Activated CD4-positive, alpha-beta T cell treated with anti-CD3 and anti-CD28 coated beads, Interleukin-2, amount 10 ng/mL, durations not matched to agents 24 days and 14 days (primary cell): ENCODE data around the gene MSX2. TPM values are rescaled to one million over a fixed set of nuclear protein-coding genes. Genes with fewer than 3 reads are reported as not detected.

ENCODE experiments used
- DNase-seq: peaks from one replicate; pipeline ENCODE4 v3.0.0; 2022
- H3K27ac Mint-ChIP-seq: one replicate; pipeline ENCODE4 v1.8.0; 2022; ENCODE audit warnings: mild to moderate bottlenecking, mixed read lengths
- H3K27me3 Mint-ChIP-seq: one replicate; pipeline ENCODE4 v1.8.0; 2022; ENCODE audit warnings: mixed read lengths
- H3K36me3 Mint-ChIP-seq: one replicate; pipeline ENCODE4 v1.8.0; 2022; ENCODE audit warnings: low read depth, mild to moderate bottlenecking, mixed read lengths
- H3K4me1 Mint-ChIP-seq: one replicate; pipeline ENCODE4 v1.8.0; 2021; ENCODE audit warnings: mixed read lengths
- H3K4me3 Mint-ChIP-seq: one replicate; pipeline ENCODE4 v1.8.0; 2022; ENCODE audit warnings: mild to moderate bottlenecking, moderate library complexity, mixed read lengths
- H3K9me3 Mint-ChIP-seq: one replicate; pipeline ENCODE4 v1.8.0; 2021; ENCODE audit warnings: mixed read lengths
- intact Hi-C: fragments of 100-400 bp; cut with micrococcal nuclease; formaldehyde crosslinking; loops from one replicate; pipeline ENCODE4 v1.15.1; 2023
- total RNA-seq: library from RNA; stranded (reverse); gene quantifications from 2 replicates; pipeline ENCODE4 v1.2.3, GENCODE V29; 2022

Gene MSX2
- total RNA-seq, 1 donor from 2014 or later: not detected

- Mint-ChIP-seq H3K4me1 (peaks cover 6% of the 10 kb centered on the region), H3K27me3 (peaks cover 88% of the 10 kb centered on the region), H3K9me3 (peaks cover 12% of the 10 kb centered on the region), H3K36me3 (no peaks in the 10 kb centered on the region), H3K4me3 (peak overlapping the region; percentile 16), H3K27ac (peak overlapping the region; percentile 50)
- intact Hi-C loops: no loop called here
- no peak for DNase-seq
Observed at GRCh38 chr5:174723315-174723978, 935 bp upstream of the MSX2 start.

DNA sequence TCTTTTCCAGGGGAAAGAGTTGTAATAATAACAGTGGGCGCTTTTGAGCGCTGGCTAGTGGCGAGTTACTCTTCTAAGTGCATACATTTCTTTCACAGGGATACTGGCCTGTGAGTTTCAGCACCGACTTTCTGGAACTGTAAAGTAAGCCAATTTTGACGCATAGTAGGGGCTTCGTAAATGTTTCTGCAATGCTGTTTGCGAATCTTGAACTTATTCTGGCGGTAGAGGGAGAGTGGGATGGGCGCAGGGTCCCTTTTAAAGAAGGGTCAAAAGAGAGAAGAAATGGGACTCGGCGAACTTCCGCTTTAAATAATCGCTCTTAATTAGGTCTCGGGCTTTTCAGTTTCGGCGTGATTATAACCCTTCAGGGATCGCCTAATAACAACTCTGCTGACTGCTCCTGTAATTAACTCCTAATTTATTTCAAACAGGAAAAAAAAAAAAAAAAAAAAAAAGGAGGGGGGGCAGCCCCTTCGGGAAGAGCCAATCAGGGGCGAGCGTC lies 351 bp upstream of the MSX2 start:
- intact Hi-C loops: no loop called here
- Mint-ChIP-seq H3K4me1 (peaks cover 6% of the 10 kb centered on the region), H3K9me3 (peaks cover 12% of the 10 kb centered on the region), H3K36me3 (no peaks in the 10 kb centered on the region), H3K27ac (peak overlapping the region; percentile 50), H3K4me3 (peak overlapping the region; percentile 16), H3K27me3 (peaks cover 87% of the 10 kb centered on the region)
- no peak for DNase-seq

DNA sequence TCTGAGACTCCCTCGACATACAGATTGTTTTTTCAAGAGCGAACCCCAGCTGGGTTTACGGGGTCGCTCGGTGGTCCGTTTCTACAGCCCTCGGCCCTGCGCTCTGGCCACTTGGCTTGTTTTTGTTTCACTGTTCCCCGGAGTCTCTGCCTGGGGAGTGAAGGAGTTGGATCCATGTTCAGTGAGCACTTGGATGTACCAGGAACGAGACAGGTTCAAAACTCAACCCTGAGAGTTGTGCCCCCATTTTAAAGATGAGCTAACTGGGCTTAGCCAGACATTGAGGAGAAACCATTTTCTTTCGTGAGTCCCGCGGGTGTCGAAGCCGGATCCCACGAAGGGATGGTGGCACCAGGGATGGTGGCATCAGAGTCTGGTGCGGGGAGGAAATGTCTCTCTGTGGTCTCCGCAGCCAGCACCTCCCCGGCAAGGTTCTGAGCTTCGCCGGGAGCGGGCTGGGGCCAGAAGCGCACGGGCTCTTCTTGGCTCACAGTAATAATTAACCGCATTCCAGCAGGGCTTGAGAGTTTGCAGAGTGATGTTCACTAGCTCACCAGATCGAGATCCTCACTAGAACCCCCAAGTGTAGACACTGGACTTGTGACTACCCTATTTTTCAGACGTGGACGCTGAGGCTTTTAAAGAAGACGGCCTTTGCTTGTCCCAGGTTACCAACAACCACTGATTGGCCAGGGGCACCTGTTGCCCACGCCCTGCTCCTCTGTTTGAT lies 1.0 kb downstream of the MSX2 start:
- no peak for DNase-seq
- intact Hi-C loops: no loop called here
- Mint-ChIP-seq H3K9me3 (peaks cover 12% of the 10 kb centered on the region), H3K4me3 (no peak overlapping the region), H3K27ac (no peak overlapping the region), H3K27me3 (peaks cover 84% of the 10 kb centered on the region), H3K4me1 (peaks cover 6% of the 10 kb centered on the region), H3K36me3 (no peaks in the 10 kb centered on the region)

GRCh38 chr5:174725991-174726601 lies 1.7 kb downstream of the MSX2 start:
- Mint-ChIP-seq H3K4me1 (peaks cover 6% of the 10 kb centered on the region), H3K36me3 (no peaks in the 10 kb centered on the region), H3K27ac (no peak overlapping the region), H3K27me3 (peaks cover 86% of the 10 kb centered on the region), H3K4me3 (no peak overlapping the region), H3K9me3 (peaks cover 12% of the 10 kb centered on the region)
- intact Hi-C loops: no loop called here
- DNase-seq: no peak

DNA sequence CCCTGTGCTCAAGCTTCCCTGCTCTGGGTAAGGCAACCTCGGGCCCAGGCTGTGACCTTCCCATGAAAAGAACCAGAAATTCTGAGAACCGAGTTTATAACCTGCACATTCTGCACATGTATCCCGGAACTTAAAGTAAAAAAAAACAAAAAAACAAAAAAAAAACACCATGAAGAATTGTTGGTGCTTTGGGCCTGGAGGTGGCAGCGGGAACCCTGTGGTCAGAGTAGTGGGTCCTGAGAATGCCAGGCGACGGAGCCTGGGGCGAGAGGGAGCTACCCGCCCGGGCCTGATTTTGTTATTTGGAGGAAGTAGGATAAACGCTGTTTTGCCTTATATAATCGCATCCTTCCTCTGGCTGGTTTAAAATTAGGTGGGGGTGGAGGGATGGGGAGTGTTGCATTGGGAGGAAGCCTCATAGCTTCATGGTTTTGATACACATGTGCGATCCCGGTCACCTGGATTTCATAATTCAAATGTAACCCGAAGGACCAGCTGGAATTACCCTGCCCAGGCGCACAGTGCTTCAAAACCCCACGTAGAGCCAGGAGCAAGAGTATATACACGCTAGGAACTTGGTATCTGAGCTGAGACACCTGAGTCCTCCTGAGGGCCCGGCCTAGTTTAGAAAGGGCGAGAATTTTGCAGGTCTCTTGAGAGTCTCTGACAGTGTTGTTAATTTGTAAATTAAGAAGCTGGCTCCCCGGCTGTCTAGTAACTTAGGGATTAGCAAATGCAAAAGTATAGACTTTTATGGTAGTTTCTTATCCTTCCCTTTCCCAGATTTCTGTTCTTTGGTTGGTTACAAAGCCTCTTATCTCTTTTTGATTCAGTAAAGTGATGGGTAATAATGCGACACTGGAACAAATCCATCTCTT lies 2.8 kb downstream of the MSX2 start:
- Mint-ChIP-seq H3K4me1 (peaks cover 6% of the 10 kb centered on the region), H3K27ac (no peak overlapping the region), H3K27me3 (peaks cover 85% of the 10 kb centered on the region), H3K9me3 (peaks cover 12% of the 10 kb centered on the region), H3K4me3 (no peak overlapping the region), H3K36me3 (no peaks in the 10 kb centered on the region)
- DNase-seq: no peak
- intact Hi-C loops: no loop called here

- H3K27me3 Mint-ChIP-seq: peaks cover 87% of the 10 kb centered on the region
- peaks cover 6% of the 10 kb centered on the region for H3K4me1 Mint-ChIP-seq
- no peak overlapping the region for H3K27ac Mint-ChIP-seq
- no peak overlapping the region for H3K4me3 Mint-ChIP-seq
- intact Hi-C loops: no loop called here
- H3K9me3 Mint-ChIP-seq: peaks cover 12% of the 10 kb centered on the region
- DNase-seq: no peak
- no peaks in the 10 kb centered on the region for H3K36me3 Mint-ChIP-seq
Observed at GRCh38 chr5:174727794-174728680, 3.7 kb downstream of the MSX2 start.

DNA sequence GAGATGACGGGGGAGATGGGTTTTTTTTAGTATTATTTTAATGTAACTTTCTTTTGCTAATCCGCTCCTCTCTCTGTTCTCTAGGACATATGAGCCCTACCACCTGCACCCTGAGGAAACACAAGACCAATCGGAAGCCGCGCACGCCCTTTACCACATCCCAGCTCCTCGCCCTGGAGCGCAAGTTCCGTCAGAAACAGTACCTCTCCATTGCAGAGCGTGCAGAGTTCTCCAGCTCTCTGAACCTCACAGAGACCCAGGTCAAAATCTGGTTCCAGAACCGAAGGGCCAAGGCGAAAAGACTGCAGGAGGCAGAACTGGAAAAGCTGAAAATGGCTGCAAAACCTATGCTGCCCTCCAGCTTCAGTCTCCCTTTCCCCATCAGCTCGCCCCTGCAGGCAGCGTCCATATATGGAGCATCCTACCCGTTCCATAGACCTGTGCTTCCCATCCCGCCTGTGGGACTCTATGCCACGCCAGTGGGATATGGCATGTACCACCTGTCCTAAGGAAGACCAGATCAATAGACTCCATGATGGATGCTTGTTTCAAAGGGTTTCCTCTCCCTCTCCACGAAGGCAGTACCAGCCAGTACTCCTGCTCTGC lies 4.8 kb downstream of the MSX2 start:
- H3K4me1 Mint-ChIP-seq: peaks cover under 1% of the 10 kb centered on the region
- intact Hi-C loops: no loop called here
- H3K36me3 Mint-ChIP-seq: no peaks in the 10 kb centered on the region
- no peak overlapping the region for H3K4me3 Mint-ChIP-seq
- H3K27ac Mint-ChIP-seq: no peak overlapping the region
- DNase-seq: no peak
- peaks cover 85% of the 10 kb centered on the region for H3K27me3 Mint-ChIP-seq
- H3K9me3 Mint-ChIP-seq: peaks cover 5% of the 10 kb centered on the region

- H3K27ac Mint-ChIP-seq: no peak overlapping the region
Observed at GRCh38 chr5:174731214-174732035, 7.0 kb downstream of the MSX2 start.

DNA sequence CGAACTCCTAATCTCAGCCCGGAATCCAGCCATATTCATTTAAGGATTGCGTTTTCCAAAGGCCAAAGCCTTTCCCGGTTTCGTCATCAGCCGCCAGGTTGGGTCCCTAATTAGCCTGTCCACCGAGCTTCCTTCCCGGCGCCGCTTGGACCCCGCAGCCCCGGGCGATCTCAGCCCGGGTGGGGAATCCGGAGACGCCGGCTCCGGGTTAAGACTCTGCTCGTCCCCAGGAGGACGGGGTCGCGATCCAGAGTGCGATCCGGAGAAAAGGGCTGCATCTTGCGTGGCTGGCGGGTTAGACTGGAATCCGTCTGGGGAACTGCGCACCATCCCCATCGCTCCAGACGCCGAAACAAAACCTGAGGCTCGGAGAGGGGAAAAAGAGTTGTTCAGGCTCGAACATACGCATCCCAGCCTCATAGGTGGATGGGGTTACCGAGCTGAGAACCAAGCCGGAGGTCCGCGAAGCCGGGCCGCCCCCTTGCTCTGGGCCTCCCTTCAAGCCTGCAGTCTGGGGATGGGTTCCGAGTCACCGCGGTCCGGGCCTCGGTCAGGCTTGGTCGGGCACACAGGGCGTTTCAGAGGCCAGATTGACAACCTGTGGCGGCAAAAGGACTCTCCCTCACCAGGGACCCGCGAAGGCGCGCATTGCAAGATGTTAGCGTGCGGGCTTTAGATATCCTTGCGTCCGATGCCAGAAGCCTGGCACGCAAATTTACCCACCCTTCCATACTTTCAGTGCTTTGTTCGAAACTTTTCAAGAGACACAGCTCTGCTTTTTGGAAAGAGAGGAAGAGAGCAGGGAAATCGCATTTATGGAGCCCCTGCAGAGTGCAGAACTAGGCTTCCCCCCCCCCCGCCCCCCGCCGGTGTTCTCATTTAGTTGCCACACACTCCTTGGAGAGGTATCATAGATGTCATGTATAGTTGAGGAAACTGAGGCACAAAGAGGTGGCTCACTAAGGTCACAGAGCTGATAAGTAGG lies 7.9 kb downstream of the MSX2 start:
- intact Hi-C loops: loop anchor here (5.0 kb wide), 1 partner anchor 1495 kb away; the partner anchor contains the start of gene NKX2-5
- DNase-seq: no peak
- Mint-ChIP-seq H3K36me3 (no peaks in the 10 kb centered on the region), H3K27me3 (peaks cover 91% of the 10 kb centered on the region), H3K9me3 (no peaks in the 10 kb centered on the region), H3K4me3 (no peak overlapping the region), H3K4me1 (no peaks in the 10 kb centered on the region), H3K27ac (no peak overlapping the region)

More at GRCh38 chr5:174731214-174732035, 7.0 kb downstream of the MSX2 start:
- Mint-ChIP-seq H3K4me3 (no peak overlapping the region), H3K27me3 (peaks cover 90% of the 10 kb centered on the region), H3K9me3 (no peaks in the 10 kb centered on the region), H3K36me3 (no peaks in the 10 kb centered on the region), H3K4me1 (no peaks in the 10 kb centered on the region)
- no peak for DNase-seq
- intact Hi-C loops: loop anchor here (5.0 kb wide), 1 partner anchor 1494 kb away; the partner anchor contains the start of gene NKX2-5

DNA sequence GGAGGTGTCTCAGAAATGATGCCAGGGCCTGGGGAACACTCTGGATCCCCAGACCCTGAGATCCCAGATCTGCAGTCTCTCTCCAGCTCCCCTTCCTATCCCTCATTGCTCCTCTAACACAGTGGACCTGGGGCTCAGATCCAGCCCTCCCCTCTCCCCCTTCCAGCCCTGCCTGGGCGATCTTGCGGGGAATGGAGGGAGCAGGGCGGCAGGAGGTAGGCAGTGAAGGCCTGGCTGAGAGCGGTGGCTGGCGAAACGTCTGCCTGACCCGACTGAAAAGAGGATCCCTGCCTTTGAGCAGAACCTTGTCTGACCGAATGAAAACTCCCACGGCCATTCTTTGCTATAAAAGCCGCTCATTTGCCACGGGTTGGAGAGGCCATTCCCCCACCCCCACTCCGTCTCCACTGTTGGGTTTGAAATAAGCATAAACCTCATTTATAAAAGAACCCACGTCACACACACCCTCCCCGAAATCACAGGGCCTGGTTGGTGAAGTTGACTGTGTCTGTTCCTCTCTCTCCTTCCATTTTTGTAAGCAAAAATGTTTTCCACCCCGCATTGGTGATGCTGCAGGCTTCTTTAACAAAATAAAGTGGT lies 8.8 kb downstream of the MSX2 start:
- intact Hi-C loops: loop anchor here (5.0 kb wide), 1 partner anchor 1496 kb away; the partner anchor contains the start of gene NKX2-5
- H3K4me1 Mint-ChIP-seq: no peaks in the 10 kb centered on the region
- H3K9me3 Mint-ChIP-seq: no peaks in the 10 kb centered on the region
- no peak overlapping the region for H3K27ac Mint-ChIP-seq
- H3K36me3 Mint-ChIP-seq: no peaks in the 10 kb centered on the region
- H3K27me3 Mint-ChIP-seq: peaks cover 84% of the 10 kb centered on the region
- no peak overlapping the region for H3K4me3 Mint-ChIP-seq
- no peak for DNase-seq
